Stimulated activated CD4-positive, alpha-beta T cell treated with anti-CD3 and anti-CD28 coated beads, TNF-alpha, amount 100 ng/mL, for 24 hours (primary cell): ENCODE results near the gene RALGAPA1.

Experiments
- DNase-seq, 3 experiments: peaks; one replicate each; pipeline ENCODE4 v3.0.0-alpha.2; 2020; ENCODE audit warnings: low read depth in 3 of 3

RALGAPA1 gene

DNA sequence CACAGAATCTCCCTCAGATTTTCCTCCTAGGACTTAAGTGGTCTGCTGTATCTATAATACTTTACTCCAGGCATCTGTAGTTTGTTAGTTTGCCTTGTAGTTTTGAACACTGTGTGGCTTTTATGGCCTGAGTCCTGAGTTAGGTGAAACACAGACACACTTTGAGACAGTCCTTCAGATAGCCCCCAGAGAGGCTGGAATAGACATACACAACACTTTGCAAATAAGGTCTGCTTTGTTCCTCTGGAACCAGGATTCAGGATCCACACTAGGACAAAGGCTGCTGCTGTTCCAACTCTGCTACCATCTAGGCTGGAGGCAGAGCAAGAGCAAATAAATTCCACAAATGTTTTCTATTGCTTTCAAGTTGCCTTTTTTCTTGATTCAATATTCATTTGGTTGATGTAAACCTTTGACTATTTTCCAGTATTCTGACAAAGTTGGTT lies 316.5 kb downstream of the RALGAPA1 start:
- no peak for DNase-seq
